ENCODE results near the gene TMEM221.

DNA sequence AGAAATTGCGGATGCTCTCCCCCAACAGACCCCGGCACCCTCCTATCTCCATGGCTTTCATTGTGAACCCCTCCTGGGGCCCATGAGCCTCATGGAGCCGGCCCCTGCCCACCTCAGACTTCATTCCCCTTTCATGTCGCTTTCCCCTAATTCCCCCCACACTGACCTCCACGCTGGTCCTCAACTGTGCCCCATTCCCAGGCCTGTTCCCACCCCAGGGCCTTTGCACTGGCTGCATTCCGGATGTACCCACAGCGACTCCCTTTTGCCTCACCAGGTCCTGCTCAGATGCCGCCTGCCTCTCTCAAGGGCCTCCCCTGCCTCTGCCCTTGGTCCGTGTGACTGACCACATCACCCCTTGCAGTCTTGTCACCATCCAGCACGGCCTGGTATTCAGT, 35.1 kb upstream of the TMEM221 start:
- TF ChIP-seq, protein P1, sequence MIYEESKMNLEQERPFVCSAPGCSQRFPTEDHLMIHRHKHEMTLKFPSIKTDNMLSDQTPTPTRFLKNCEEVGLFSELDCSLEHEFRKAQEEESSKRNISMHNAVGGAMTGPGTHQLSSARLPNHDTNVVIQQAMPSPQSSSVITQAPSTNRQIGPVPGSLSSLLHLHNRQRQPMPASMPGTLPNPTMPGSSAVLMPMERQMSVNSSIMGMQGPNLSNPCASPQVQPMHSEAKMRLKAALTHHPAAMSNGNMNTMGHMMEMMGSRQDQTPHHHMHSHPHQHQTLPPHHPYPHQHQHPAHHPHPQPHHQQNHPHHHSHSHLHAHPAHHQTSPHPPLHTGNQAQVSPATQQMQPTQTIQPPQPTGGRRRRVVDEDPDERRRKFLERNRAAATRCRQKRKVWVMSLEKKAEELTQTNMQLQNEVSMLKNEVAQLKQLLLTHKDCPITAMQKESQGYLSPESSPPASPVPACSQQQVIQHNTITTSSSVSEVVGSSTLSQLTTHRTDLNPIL (CRISPR knock-in tag; IDR thresholded peaks at IDR 0.05; ENCODE audit: low read depth) = no peak
- TF ChIP-seq, protein P2, sequence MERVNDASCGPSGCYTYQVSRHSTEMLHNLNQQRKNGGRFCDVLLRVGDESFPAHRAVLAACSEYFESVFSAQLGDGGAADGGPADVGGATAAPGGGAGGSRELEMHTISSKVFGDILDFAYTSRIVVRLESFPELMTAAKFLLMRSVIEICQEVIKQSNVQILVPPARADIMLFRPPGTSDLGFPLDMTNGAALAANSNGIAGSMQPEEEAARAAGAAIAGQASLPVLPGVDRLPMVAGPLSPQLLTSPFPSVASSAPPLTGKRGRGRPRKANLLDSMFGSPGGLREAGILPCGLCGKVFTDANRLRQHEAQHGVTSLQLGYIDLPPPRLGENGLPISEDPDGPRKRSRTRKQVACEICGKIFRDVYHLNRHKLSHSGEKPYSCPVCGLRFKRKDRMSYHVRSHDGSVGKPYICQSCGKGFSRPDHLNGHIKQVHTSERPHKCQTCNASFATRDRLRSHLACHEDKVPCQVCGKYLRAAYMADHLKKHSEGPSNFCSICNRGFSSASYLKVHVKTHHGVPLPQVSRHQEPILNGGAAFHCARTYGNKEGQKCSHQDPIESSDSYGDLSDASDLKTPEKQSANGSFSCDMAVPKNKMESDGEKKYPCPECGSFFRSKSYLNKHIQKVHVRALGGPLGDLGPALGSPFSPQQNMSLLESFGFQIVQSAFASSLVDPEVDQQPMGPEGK (CRISPR knock-in tag; IDR thresholded peaks at IDR 0.05; ENCODE audit: borderline replicate concordance) = no peak
- no peak for TF ChIP-seq OSR1 (CRISPR knock-in tag; IDR thresholded peaks at IDR 0.05)
- no peak for TF ChIP-seq TCF4 (CRISPR knock-in tag; IDR thresholded peaks at IDR 0.05; ENCODE audit: borderline replicate concordance)
- TF ChIP-seq ZFP30 (CRISPR knock-in tag; IDR thresholded peaks at IDR 0.05) = no peak
- TF ChIP-seq RARB (CRISPR knock-in tag; IDR thresholded peaks at IDR 0.05) = no peak
- TF ChIP-seq TOX (CRISPR knock-in tag; IDR thresholded peaks at IDR 0.05; ENCODE audit: borderline replicate concordance) = no peak
- TF ChIP-seq SNAI2 (CRISPR knock-in tag; IDR thresholded peaks at IDR 0.05) = no peak
- TF ChIP-seq, protein P3, sequence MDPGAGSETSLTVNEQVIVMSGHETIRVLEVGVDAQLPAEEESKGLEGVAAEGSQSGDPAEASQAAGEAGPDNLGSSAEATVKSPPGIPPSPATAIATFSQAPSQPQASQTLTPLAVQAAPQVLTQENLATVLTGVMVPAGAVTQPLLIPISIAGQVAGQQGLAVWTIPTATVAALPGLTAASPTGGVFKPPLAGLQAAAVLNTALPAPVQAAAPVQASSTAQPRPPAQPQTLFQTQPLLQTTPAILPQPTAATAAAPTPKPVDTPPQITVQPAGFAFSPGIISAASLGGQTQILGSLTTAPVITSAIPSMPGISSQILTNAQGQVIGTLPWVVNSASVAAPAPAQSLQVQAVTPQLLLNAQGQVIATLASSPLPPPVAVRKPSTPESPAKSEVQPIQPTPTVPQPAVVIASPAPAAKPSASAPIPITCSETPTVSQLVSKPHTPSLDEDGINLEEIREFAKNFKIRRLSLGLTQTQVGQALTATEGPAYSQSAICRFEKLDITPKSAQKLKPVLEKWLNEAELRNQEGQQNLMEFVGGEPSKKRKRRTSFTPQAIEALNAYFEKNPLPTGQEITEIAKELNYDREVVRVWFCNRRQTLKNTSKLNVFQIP (CRISPR knock-in tag; IDR thresholded peaks at IDR 0.05; ENCODE audit: borderline replicate concordance, low read depth) = no peak
- no peak for TF ChIP-seq BACH2 (CRISPR knock-in tag; IDR thresholded peaks at IDR 0.05; ENCODE audit: borderline replicate concordance)
- no peak for TF ChIP-seq ZNF8 (CRISPR knock-in tag; IDR thresholded peaks at IDR 0.05)

Measured in SK-N-SH treated with all-trans-retinoic acid at 6 μM for 48 hours (cell line).